ENCODE measurements around the gene KRT38.

KRT38 gene

GRCh38 chr17:41453066-41453465, 12.3 kb upstream of the KRT38 start:
- H3K4me2 ChIP-seq (ENCODE audit: low read length) = no peak overlapping the region
- H2AFZ ChIP-seq (ENCODE audit: low read length) = no peak overlapping the region
- no peaks in the 10 kb centered on the region for H3K4me1 ChIP-seq (ENCODE audit: insufficient read depth, low read length, severe bottlenecking)
- no peak overlapping the region for H3K27ac ChIP-seq (ENCODE audit: low read depth, low read length, poor library complexity, severe bottlenecking)
- TF ChIP-seq EZH2 (IDR thresholded peaks at IDR 0.05; ENCODE audit: borderline replicate concordance, low read length) = no peak
- TF ChIP-seq CTCF (IDR thresholded peaks at IDR 0.05; ENCODE audit: low read length) = no peak
- H4K20me1 ChIP-seq (ENCODE audit: insufficient read depth, low read length) = no peaks in the 10 kb centered on the region
- no peaks in the 10 kb centered on the region; the same call in 1 of the 2 replicates for H3K27me3 ChIP-seq (ENCODE audit: insufficient read depth, low read length)
- H3F3A ChIP-seq (ENCODE audit: insufficient read depth, low read length) = no peaks in the 10 kb centered on the region
- no peaks in the 10 kb centered on the region for H3K9me2 ChIP-seq (ENCODE audit: low read depth, low read length)
- no peak overlapping the region for H3K9ac ChIP-seq (ENCODE audit: low read length)
- H3K4me3 ChIP-seq (ENCODE audit: low read depth, low read length, poor library complexity, severe bottlenecking) = no peak overlapping the region
- H3K79me2 ChIP-seq (ENCODE audit: insufficient read depth, low read length) = no peaks in the 10 kb centered on the region
- no peaks in the 10 kb centered on the region for H3K36me3 ChIP-seq (ENCODE audit: insufficient read depth, low read length)
- no peaks in the 10 kb centered on the region for H3K9me3 ChIP-seq (ENCODE audit: low read length)

- Histone ChIP-seq H3K9ac (ENCODE audit: low read length) (no peak overlapping the region), H3K4me2 (ENCODE audit: low read length) (no peak overlapping the region), H3K27ac (ENCODE audit: low read depth, low read length, poor library complexity, severe bottlenecking) (no peak overlapping the region), H3K79me2 (ENCODE audit: insufficient read depth, low read length) (no peaks in the 10 kb centered on the region), H3K9me2 (ENCODE audit: low read depth, low read length) (no peaks in the 10 kb centered on the region), H3K9me3 (ENCODE audit: low read length) (no peaks in the 10 kb centered on the region), H3K36me3 (ENCODE audit: insufficient read depth, low read length) (no peaks in the 10 kb centered on the region), H4K20me1 (ENCODE audit: insufficient read depth, low read length) (no peaks in the 10 kb centered on the region), H3F3A (ENCODE audit: insufficient read depth, low read length) (no peaks in the 10 kb centered on the region), H3K4me3 (ENCODE audit: low read depth, low read length, poor library complexity, severe bottlenecking) (no peak overlapping the region), H2AFZ (ENCODE audit: low read length) (no peak overlapping the region), H3K4me1 (ENCODE audit: insufficient read depth, low read length, severe bottlenecking) (no peaks in the 10 kb centered on the region), H3K27me3 (ENCODE audit: insufficient read depth, low read length) (no peaks in the 10 kb centered on the region)
- TF ChIP-seq EZH2 (IDR thresholded peaks at IDR 0.05; ENCODE audit: borderline replicate concordance, low read length) (no peak), CTCF (IDR thresholded peaks at IDR 0.05; ENCODE audit: low read length) (no peak)
Observed at GRCh38 chr17:41452281-41452680, 11.5 kb upstream of the KRT38 start.

GRCh38 chr17:41451154-41451728, 10.5 kb upstream of the KRT38 start:
- no peaks in the 10 kb centered on the region for H3K9me3 ChIP-seq (ENCODE audit: low read length)
- H3K79me2 ChIP-seq (ENCODE audit: insufficient read depth, low read length) = no peaks in the 10 kb centered on the region
- no peak overlapping the region for H2AFZ ChIP-seq (ENCODE audit: low read length)
- H3K27ac ChIP-seq (ENCODE audit: low read depth, low read length, poor library complexity, severe bottlenecking) = no peak overlapping the region
- no peaks in the 10 kb centered on the region for H3F3A ChIP-seq (ENCODE audit: insufficient read depth, low read length)
- H4K20me1 ChIP-seq (ENCODE audit: insufficient read depth, low read length) = no peaks in the 10 kb centered on the region
- no peak overlapping the region for H3K4me2 ChIP-seq (ENCODE audit: low read length)
- no peaks in the 10 kb centered on the region for H3K36me3 ChIP-seq (ENCODE audit: insufficient read depth, low read length)
- no peaks in the 10 kb centered on the region for H3K27me3 ChIP-seq (ENCODE audit: insufficient read depth, low read length)
- H3K4me1 ChIP-seq (ENCODE audit: insufficient read depth, low read length, severe bottlenecking) = no peaks in the 10 kb centered on the region
- TF ChIP-seq CTCF (IDR thresholded peaks at IDR 0.05; ENCODE audit: low read length) (no peak), EZH2 (IDR thresholded peaks at IDR 0.05; ENCODE audit: borderline replicate concordance, low read length) (no peak)
- no peak overlapping the region for H3K9ac ChIP-seq (ENCODE audit: low read length)
- H3K9me2 ChIP-seq (ENCODE audit: low read depth, low read length) = no peaks in the 10 kb centered on the region
- H3K4me3 ChIP-seq (ENCODE audit: low read depth, low read length, poor library complexity, severe bottlenecking) = no peak overlapping the region

All from OCI-LY1 (cell line).